Measurements from ENCODE around the gene NKIRAS2. TPM values are rescaled to one million over a fixed set of nuclear protein-coding genes. Genes with fewer than 3 reads are reported as not detected.

Gene NKIRAS2
- polyA plus RNA-seq, 2 donors = 28.8 to 32.5 TPM

GRCh38 chr17:41992576-41992975 is 27.3 kb upstream of the NKIRAS2 start:
- H3K36me3 ChIP-seq (ENCODE audit: control insufficient read depth in 2 of 2, insufficient read depth in 2 of 2, low read length in 1 of 2) = peaks cover 16 to 20% of the 10 kb centered on the region in 2 donors
- no peak overlapping the region for H3K4me3 ChIP-seq (ENCODE audit: low read depth in 1 of 2, low read length in 2 of 2)
- H3K4me1 ChIP-seq (ENCODE audit: control insufficient read depth in 2 of 2, insufficient read depth in 2 of 2, low read length in 1 of 2) = no peaks in the 10 kb centered on the region
- no peak overlapping the region for H3K27ac ChIP-seq (ENCODE audit: low read depth in 2 of 2, low read length in 1 of 2)
- no peaks in the 10 kb centered on the region for H3K27me3 ChIP-seq (ENCODE audit: control insufficient read depth in 1 of 2, insufficient read depth in 2 of 2, low read length in 2 of 2)
- H3K9me3 ChIP-seq (ENCODE audit: control insufficient read depth in 2 of 2, insufficient read depth in 1 of 2, low read depth in 1 of 2, low read length in 1 of 2) = no peaks in the 10 kb centered on the region
- 74 to 75% methylated on average over 3 of the region's 3 CpGs for WGBS, 2 donors

- no peaks in the 10 kb centered on the region for H3K27me3 ChIP-seq (ENCODE audit: control insufficient read depth in 1 of 2, insufficient read depth in 2 of 2, low read length in 2 of 2)
- 94 to 98% methylated on average over 2 of the region's 2 CpGs for WGBS, 2 donors
- H3K4me1 ChIP-seq (ENCODE audit: control insufficient read depth in 2 of 2, insufficient read depth in 2 of 2, low read length in 1 of 2) = no peaks in the 10 kb centered on the region
- no peak overlapping the region for H3K27ac ChIP-seq (ENCODE audit: low read depth in 2 of 2, low read length in 1 of 2)
- H3K4me3 ChIP-seq (ENCODE audit: low read depth in 1 of 2, low read length in 2 of 2) = no peak overlapping the region
- H3K36me3 ChIP-seq (ENCODE audit: control insufficient read depth in 2 of 2, insufficient read depth in 2 of 2, low read length in 1 of 2) = peaks cover 3 to 24% of the 10 kb centered on the region in 2 donors
- no peaks in the 10 kb centered on the region for H3K9me3 ChIP-seq (ENCODE audit: control insufficient read depth in 2 of 2, insufficient read depth in 1 of 2, low read depth in 1 of 2, low read length in 1 of 2)
Measured at GRCh38 chr17:41996855-41997164, 23.1 kb upstream of the NKIRAS2 start.

GRCh38 chr17:41998497-41998896 is 21.4 kb upstream of the NKIRAS2 start:
- no peak overlapping the region for H3K4me3 ChIP-seq (ENCODE audit: low read depth in 1 of 2, low read length in 2 of 2)
- WGBS, 2 donors = 37 to 40% methylated on average over 2 of the region's 2 CpGs
- peaks cover 3 to 23% of the 10 kb centered on the region in 2 donors for H3K36me3 ChIP-seq (ENCODE audit: control insufficient read depth in 2 of 2, insufficient read depth in 2 of 2, low read length in 1 of 2)
- H3K27ac ChIP-seq (ENCODE audit: low read depth in 2 of 2, low read length in 1 of 2) = no peak overlapping the region
- H3K27me3 ChIP-seq (ENCODE audit: control insufficient read depth in 1 of 2, insufficient read depth in 2 of 2, low read length in 2 of 2) = no peaks in the 10 kb centered on the region
- no peaks in the 10 kb centered on the region for H3K9me3 ChIP-seq (ENCODE audit: control insufficient read depth in 2 of 2, insufficient read depth in 1 of 2, low read depth in 1 of 2, low read length in 1 of 2)
- H3K4me1 ChIP-seq (ENCODE audit: control insufficient read depth in 2 of 2, insufficient read depth in 2 of 2, low read length in 1 of 2) = peaks cover 0 to 4% of the 10 kb centered on the region in 2 donors

- H3K27ac ChIP-seq (ENCODE audit: low read depth in 2 of 2, low read length in 1 of 2) = no peak overlapping the region
- 59 to 71% methylated on average over 3 of the region's 3 CpGs for WGBS, 2 donors
- H3K9me3 ChIP-seq (ENCODE audit: control insufficient read depth in 2 of 2, insufficient read depth in 1 of 2, low read depth in 1 of 2, low read length in 1 of 2) = no peaks in the 10 kb centered on the region
- no peak overlapping the region for H3K4me3 ChIP-seq (ENCODE audit: low read depth in 1 of 2, low read length in 2 of 2)
- H3K36me3 ChIP-seq (ENCODE audit: control insufficient read depth in 2 of 2, insufficient read depth in 2 of 2, low read length in 1 of 2) = peaks cover 3 to 23% of the 10 kb centered on the region in 2 donors
- H3K4me1 ChIP-seq (ENCODE audit: control insufficient read depth in 2 of 2, insufficient read depth in 2 of 2, low read length in 1 of 2) = peaks cover 0 to 4% of the 10 kb centered on the region in 2 donors
- no peaks in the 10 kb centered on the region for H3K27me3 ChIP-seq (ENCODE audit: control insufficient read depth in 1 of 2, insufficient read depth in 2 of 2, low read length in 2 of 2)
Measured at GRCh38 chr17:42000413-42001133, 19.3 kb upstream of the NKIRAS2 start.

- WGBS, 2 donors = 87 to 96% methylated on average over 2 of the region's 2 CpGs
- no peak overlapping the region for H3K27ac ChIP-seq (ENCODE audit: low read depth in 2 of 2, low read length in 1 of 2)
- H3K4me3 ChIP-seq (ENCODE audit: low read depth in 1 of 2, low read length in 2 of 2) = no peak overlapping the region
- no peaks in the 10 kb centered on the region for H3K9me3 ChIP-seq (ENCODE audit: control insufficient read depth in 2 of 2, insufficient read depth in 1 of 2, low read depth in 1 of 2, low read length in 1 of 2)
- H3K36me3 ChIP-seq (ENCODE audit: control insufficient read depth in 2 of 2, insufficient read depth in 2 of 2, low read length in 1 of 2) = peaks cover 0 to 17% of the 10 kb centered on the region in 2 donors
- H3K27me3 ChIP-seq (ENCODE audit: control insufficient read depth in 1 of 2, insufficient read depth in 2 of 2, low read length in 2 of 2) = no peaks in the 10 kb centered on the region
- peaks cover 0 to 4% of the 10 kb centered on the region in 2 donors for H3K4me1 ChIP-seq (ENCODE audit: control insufficient read depth in 2 of 2, insufficient read depth in 2 of 2, low read length in 1 of 2)
Measured at GRCh38 chr17:42001729-42002128, 18.2 kb upstream of the NKIRAS2 start.

GRCh38 chr17:42002175-42002791 is 17.6 kb upstream of the NKIRAS2 start:
- H3K27ac ChIP-seq (ENCODE audit: low read depth in 2 of 2, low read length in 1 of 2) = no peak overlapping the region
- peaks cover 0 to 14% of the 10 kb centered on the region in 2 donors for H3K36me3 ChIP-seq (ENCODE audit: control insufficient read depth in 2 of 2, insufficient read depth in 2 of 2, low read length in 1 of 2)
- peaks cover 0 to 4% of the 10 kb centered on the region in 2 donors for H3K4me1 ChIP-seq (ENCODE audit: control insufficient read depth in 2 of 2, insufficient read depth in 2 of 2, low read length in 1 of 2)
- no peaks in the 10 kb centered on the region for H3K9me3 ChIP-seq (ENCODE audit: control insufficient read depth in 2 of 2, insufficient read depth in 1 of 2, low read depth in 1 of 2, low read length in 1 of 2)
- H3K4me3 ChIP-seq (ENCODE audit: low read depth in 1 of 2, low read length in 2 of 2) = no peak overlapping the region
- no peaks in the 10 kb centered on the region for H3K27me3 ChIP-seq (ENCODE audit: control insufficient read depth in 1 of 2, insufficient read depth in 2 of 2, low read length in 2 of 2)
- WGBS, 2 donors = 85 to 86% methylated on average over 7 of the region's 7 CpGs

- no peaks in the 10 kb centered on the region for H3K27me3 ChIP-seq (ENCODE audit: control insufficient read depth in 1 of 2, insufficient read depth in 2 of 2, low read length in 2 of 2)
- WGBS, 2 donors = 56 to 58% methylated on average over 3 of the region's 3 CpGs
- H3K36me3 ChIP-seq (ENCODE audit: control insufficient read depth in 2 of 2, insufficient read depth in 2 of 2, low read length in 1 of 2) = peaks cover 0 to 11% of the 10 kb centered on the region in 2 donors
- no peaks in the 10 kb centered on the region for H3K9me3 ChIP-seq (ENCODE audit: control insufficient read depth in 2 of 2, insufficient read depth in 1 of 2, low read depth in 1 of 2, low read length in 1 of 2)
- H3K4me1 ChIP-seq (ENCODE audit: control insufficient read depth in 2 of 2, insufficient read depth in 2 of 2, low read length in 1 of 2) = peaks cover 0 to 4% of the 10 kb centered on the region in 2 donors
- H3K4me3 ChIP-seq (ENCODE audit: low read depth in 1 of 2, low read length in 2 of 2) = no peak overlapping the region
- no peak overlapping the region for H3K27ac ChIP-seq (ENCODE audit: low read depth in 2 of 2, low read length in 1 of 2)
Measured at GRCh38 chr17:42002792-42003301, 17.0 kb upstream of the NKIRAS2 start.

GRCh38 chr17:42005166-42005565 is 14.7 kb upstream of the NKIRAS2 start:
- Histone ChIP-seq H3K36me3 (ENCODE audit: control insufficient read depth in 2 of 2, insufficient read depth in 2 of 2, low read length in 1 of 2) (peaks cover 0 to 7% of the 10 kb centered on the region in 2 donors), H3K4me1 (ENCODE audit: control insufficient read depth in 2 of 2, insufficient read depth in 2 of 2, low read length in 1 of 2) (peaks cover 0 to 6% of the 10 kb centered on the region in 2 donors), H3K27me3 (ENCODE audit: control insufficient read depth in 1 of 2, insufficient read depth in 2 of 2, low read length in 2 of 2) (no peaks in the 10 kb centered on the region), H3K9me3 (ENCODE audit: control insufficient read depth in 2 of 2, insufficient read depth in 1 of 2, low read depth in 1 of 2, low read length in 1 of 2) (no peaks in the 10 kb centered on the region), H3K27ac (ENCODE audit: low read depth in 2 of 2, low read length in 1 of 2) (no peak overlapping the region), H3K4me3 (ENCODE audit: low read depth in 1 of 2, low read length in 2 of 2) (no peak overlapping the region)
- 73 to 84% methylated on average over 1 of the region's 1 CpG for WGBS, 2 donors

GRCh38 chr17:42009170-42009569 is 10.7 kb upstream of the NKIRAS2 start:
- 75 to 77% methylated on average over 4 of the region's 4 CpGs for WGBS, 2 donors
- no peak overlapping the region for H3K4me3 ChIP-seq (ENCODE audit: low read depth in 1 of 2, low read length in 2 of 2)
- H3K4me1 ChIP-seq (ENCODE audit: control insufficient read depth in 2 of 2, insufficient read depth in 2 of 2, low read length in 1 of 2) = peaks cover 2% of the 10 kb centered on the region in 2 donors
- no peaks in the 10 kb centered on the region for H3K27me3 ChIP-seq (ENCODE audit: control insufficient read depth in 1 of 2, insufficient read depth in 2 of 2, low read length in 2 of 2)
- no peaks in the 10 kb centered on the region for H3K36me3 ChIP-seq (ENCODE audit: control insufficient read depth in 2 of 2, insufficient read depth in 2 of 2, low read length in 1 of 2)
- no peak overlapping the region for H3K27ac ChIP-seq (ENCODE audit: low read depth in 2 of 2, low read length in 1 of 2)
- no peaks in the 10 kb centered on the region for H3K9me3 ChIP-seq (ENCODE audit: control insufficient read depth in 2 of 2, insufficient read depth in 1 of 2, low read depth in 1 of 2, low read length in 1 of 2)
